WTC11 (cell line): Measurements from ENCODE around the gene C4BPA. TPM values are rescaled to one million over a fixed set of nuclear protein-coding genes. Genes with fewer than 3 reads are reported as not detected.

Experiments used
- ATAC-seq: fragments of 200-7000 bp; cut with Tn5 transposase; 2 replicates; pipeline ENCODE4 v1.10.0; 2021; ENCODE audit warnings: mild to moderate bottlenecking, moderate library complexity
- CTCF ChIA-PET: fragments of 300-600 bp; sonication (Branson Sonifier 250); formaldehyde crosslinking; loops from one replicate; lab custom pipeline; 2021; ENCODE audit warnings: antibody characterized with exemption; lab: Charles Lee
- POLR2A ChIA-PET: fragments of 350-600 bp; sonication (Branson Sonifier 250); formaldehyde crosslinking; loops from one replicate; lab custom pipeline; 2021; ENCODE audit warnings: antibody characterized with exemption; lab: Charles Lee
- DNase-seq: peaks from one replicate; pipeline ENCODE4 v3.0.0; 2021; ENCODE audit warnings: low spot score
- H3K27ac Mint-ChIP-seq: 2 replicates; pipeline ENCODE4 v1.8.0; 2021; ENCODE audit warnings: mixed read lengths
- H3K27me3 Mint-ChIP-seq: 2 replicates; pipeline ENCODE4 v1.8.0; 2021; ENCODE audit warnings: low read depth, mild to moderate bottlenecking, moderate library complexity, mixed read lengths
- H3K36me3 Mint-ChIP-seq: 2 replicates; pipeline ENCODE4 v1.8.0; 2021; ENCODE audit warnings: mixed read lengths
- H3K4me1 Mint-ChIP-seq: 2 replicates; pipeline ENCODE4 v1.8.0; 2022; ENCODE audit warnings: mixed read lengths
- H3K4me3 Mint-ChIP-seq: 2 replicates; pipeline ENCODE4 v1.8.0; 2021; ENCODE audit warnings: mild to moderate bottlenecking, moderate library complexity, mixed read lengths
- H3K9me3 Mint-ChIP-seq: 2 replicates; pipeline ENCODE4 v1.8.0; 2021; ENCODE audit warnings: mixed read lengths
- ATF1 ChIP-seq: sonication (generic); formaldehyde crosslinking; IDR thresholded peaks from 2 replicates; pipeline ENCODE4 v1.8.1; 2023; ENCODE audit warnings: mild to moderate bottlenecking, moderate library complexity, missing genetic modification reagents
- FOXK1 ChIP-seq: sonication (generic); formaldehyde crosslinking; IDR thresholded peaks from 2 replicates; pipeline ENCODE4 v1.8.0; 2022; ENCODE audit warnings: mild to moderate bottlenecking, moderate library complexity, missing genetic modification reagents
- GABPB1 ChIP-seq: sonication (generic); formaldehyde crosslinking; IDR thresholded peaks from 2 replicates; pipeline ENCODE4 v1.8.1; 2023; ENCODE audit warnings: mild to moderate bottlenecking, missing genetic modification reagents
- IRF2 ChIP-seq: sonication (generic); formaldehyde crosslinking; IDR thresholded peaks from 2 replicates; pipeline ENCODE4 v1.8.0; 2022; ENCODE audit warnings: low read depth, missing genetic modification reagents, borderline replicate concordance
- JAZF1 ChIP-seq: fragments of 250-450 bp; sonication (Bioruptor Pico); IDR thresholded peaks from 2 replicates; pipeline ENCODE4 v1.9.0; 2021; ENCODE audit warnings: moderate library complexity, mild to moderate bottlenecking, inconsistent platforms
- KAT7 ChIP-seq: sonication (generic); formaldehyde crosslinking; IDR thresholded peaks from 2 replicates; pipeline ENCODE4 v1.8.1; 2023; ENCODE audit warnings: missing genetic modification reagents, mild to moderate bottlenecking, borderline replicate concordance
- NFATC4 ChIP-seq: fragments of 250-450 bp; sonication (Bioruptor Pico); IDR thresholded peaks from 2 replicates; pipeline ENCODE4 v1.9.0; 2021; ENCODE audit warnings: mild to moderate bottlenecking
- NFE2L1 ChIP-seq: sonication (generic); formaldehyde crosslinking; IDR thresholded peaks from 2 replicates; pipeline ENCODE4 v1.8.1; 2023; ENCODE audit warnings: missing genetic modification reagents
- SMAD3 ChIP-seq: sonication (generic); formaldehyde crosslinking; IDR thresholded peaks from 2 replicates; pipeline ENCODE4 v1.8.0; 2022; ENCODE audit warnings: missing genetic modification reagents, mild to moderate bottlenecking, borderline replicate concordance
- SMAD4 ChIP-seq: sonication (generic); formaldehyde crosslinking; IDR thresholded peaks from 2 replicates; pipeline ENCODE4 v1.8.0; 2022; ENCODE audit warnings: mild to moderate bottlenecking, missing genetic modification reagents
- TCF7 ChIP-seq: sonication (generic); formaldehyde crosslinking; IDR thresholded peaks from 2 replicates; pipeline ENCODE4 v1.8.0; 2022; ENCODE audit warnings: mild to moderate bottlenecking, low read depth, missing genetic modification reagents, moderate library complexity
- TEAD1 ChIP-seq: sonication (generic); formaldehyde crosslinking; IDR thresholded peaks from 2 replicates; pipeline ENCODE4 v1.8.0; 2022; ENCODE audit warnings: mild to moderate bottlenecking, missing genetic modification reagents
- TEAD4 ChIP-seq: sonication (generic); formaldehyde crosslinking; IDR thresholded peaks from 2 replicates; pipeline ENCODE4 v1.8.0; 2022; ENCODE audit warnings: mild to moderate bottlenecking, missing genetic modification reagents
- ZNF317 ChIP-seq: sonication (generic); formaldehyde crosslinking; IDR thresholded peaks from 2 replicates; pipeline ENCODE4 v1.8.1; 2023; ENCODE audit warnings: low read depth, mild to moderate bottlenecking, moderate library complexity, missing genetic modification reagents, borderline replicate concordance
- ZNF423 ChIP-seq: fragments of 250-450 bp; sonication (Bioruptor Pico); IDR thresholded peaks from 2 replicates; pipeline ENCODE4 v2.1.2; 2022; ENCODE audit warnings: mild to moderate bottlenecking, moderate library complexity
- ZNF671 ChIP-seq: fragments of 250-450 bp; sonication (Bioruptor Pico); IDR thresholded peaks from 2 replicates; pipeline ENCODE4 v1.8.0; 2021; ENCODE audit warnings: mild to moderate bottlenecking
- total RNA-seq: library from RNA; stranded (reverse); gene quantifications from 3 replicates; pipeline ENCODE4 v1.2.3, GENCODE V29; 2021
- TF ChIP-seq, protein P1 (sequence below): sonication (generic); formaldehyde crosslinking; IDR thresholded peaks from 2 replicates; pipeline ENCODE4 v1.8.1; 2023; ENCODE audit warnings: mild to moderate bottlenecking, moderate library complexity, missing genetic modification reagents
- TF ChIP-seq, protein P2 (sequence below): sonication (generic); formaldehyde crosslinking; IDR thresholded peaks from 2 replicates; pipeline ENCODE4 v1.8.1; 2022; ENCODE audit warnings: missing genetic modification reagents, borderline replicate concordance
- TF ChIP-seq, protein P3 (sequence below): sonication (generic); formaldehyde crosslinking; IDR thresholded peaks from 2 replicates; pipeline ENCODE4 v1.8.1; 2022; ENCODE audit warnings: low read depth, missing genetic modification reagents, borderline replicate concordance
- TF ChIP-seq, protein P4 (sequence below): fragments of 250-450 bp; sonication (Bioruptor Pico); IDR thresholded peaks from 2 replicates; pipeline ENCODE4 v1.9.0; 2021; ENCODE audit warnings: mild to moderate bottlenecking, borderline replicate concordance
- TF ChIP-seq, protein P5 (sequence below): sonication (generic); formaldehyde crosslinking; IDR thresholded peaks from 2 replicates; pipeline ENCODE4 v1.8.1; 2022; ENCODE audit warnings: mild to moderate bottlenecking, moderate library complexity, missing genetic modification reagents
- TF ChIP-seq, protein P6 (sequence below): fragments of 250-450 bp; sonication (Bioruptor Pico); IDR thresholded peaks from 2 replicates; pipeline ENCODE4 v2.1.2; 2022; ENCODE audit warnings: mild to moderate bottlenecking, moderate library complexity

Gene C4BPA
- total RNA-seq, 1 experiment from 2014 or later = 0.39 TPM

DNA sequence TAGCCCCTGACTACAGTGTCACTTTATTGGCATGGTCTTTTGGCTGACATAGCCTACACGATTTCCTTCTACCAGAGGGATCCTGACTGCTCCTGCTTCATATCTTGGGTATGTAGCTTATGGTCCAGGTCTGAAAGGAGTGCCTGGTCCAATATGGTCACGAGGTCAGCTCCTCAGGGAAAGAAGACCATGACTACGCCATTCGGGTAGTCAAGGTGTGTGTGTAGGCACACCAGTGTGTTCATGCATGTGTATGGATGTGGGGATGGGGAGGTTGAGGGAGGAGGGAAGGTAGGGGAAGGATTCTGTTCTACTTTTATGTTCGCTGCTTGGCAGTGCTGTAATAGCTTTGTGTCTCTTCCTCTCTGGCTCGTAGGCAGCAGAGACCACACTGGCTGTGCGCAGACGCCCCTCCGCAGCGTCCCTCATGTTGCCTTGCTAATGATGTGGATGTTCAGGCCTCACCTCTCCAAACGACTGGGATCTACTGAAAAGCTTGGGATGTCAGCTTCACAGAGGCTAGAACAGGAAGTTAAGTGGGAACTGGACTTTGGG lies 25.4 kb upstream of the C4BPA start (continued):
- no peak for TF ChIP-seq KAT7 (CRISPR knock-in tag)
- TF ChIP-seq NFE2L1 (CRISPR knock-in tag) = no peak
- TF ChIP-seq SMAD4 (CRISPR knock-in tag) = no peak
- TF ChIP-seq ZNF671 (CRISPR knock-in tag) = no peak
- no peak for TF ChIP-seq ZNF423

DNA sequence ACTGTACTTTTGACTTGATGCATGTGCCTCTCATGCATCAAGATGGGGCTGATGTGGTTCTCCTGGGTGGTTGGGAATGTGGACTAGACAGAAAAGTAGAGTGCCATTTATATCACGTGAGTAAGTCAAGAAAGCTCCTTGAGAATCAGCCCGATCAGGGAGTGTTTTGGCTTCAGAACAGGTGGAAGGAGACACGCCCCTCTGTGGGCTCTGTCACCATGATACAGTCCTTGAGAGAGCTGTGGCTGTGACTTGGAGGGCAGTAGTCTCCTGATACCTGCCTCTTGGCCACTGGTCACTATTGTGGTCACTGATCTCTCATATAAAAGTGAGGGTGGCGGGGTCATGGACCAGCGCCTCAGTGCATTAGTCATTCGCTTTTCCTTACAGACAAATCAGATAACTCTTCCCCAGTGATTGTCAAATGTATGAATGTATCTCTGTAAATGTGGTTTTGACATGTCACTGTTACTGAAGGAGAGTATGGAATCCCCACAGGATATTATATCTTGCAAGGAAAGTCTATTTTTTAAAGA lies 24.3 kb upstream of the C4BPA start:
- Mint-ChIP-seq H3K27me3 (no peaks in the 10 kb centered on the region), H3K4me3 (no peak overlapping the region), H3K9me3 (no peaks in the 10 kb centered on the region), H3K27ac (no peak overlapping the region), H3K4me1 (peaks cover 17% of the 10 kb centered on the region), H3K36me3 (0 out of 2 replicates have a peak, but pooled peaks cover under 1% of the 10 kb centered on the region)
- no peak for ATAC-seq
- DNase-seq = no peak
- no peak for TF ChIP-seq TCF7 (CRISPR knock-in tag)
- TF ChIP-seq ZNF317 (CRISPR knock-in tag) = no peak
- TF ChIP-seq, protein P1, sequence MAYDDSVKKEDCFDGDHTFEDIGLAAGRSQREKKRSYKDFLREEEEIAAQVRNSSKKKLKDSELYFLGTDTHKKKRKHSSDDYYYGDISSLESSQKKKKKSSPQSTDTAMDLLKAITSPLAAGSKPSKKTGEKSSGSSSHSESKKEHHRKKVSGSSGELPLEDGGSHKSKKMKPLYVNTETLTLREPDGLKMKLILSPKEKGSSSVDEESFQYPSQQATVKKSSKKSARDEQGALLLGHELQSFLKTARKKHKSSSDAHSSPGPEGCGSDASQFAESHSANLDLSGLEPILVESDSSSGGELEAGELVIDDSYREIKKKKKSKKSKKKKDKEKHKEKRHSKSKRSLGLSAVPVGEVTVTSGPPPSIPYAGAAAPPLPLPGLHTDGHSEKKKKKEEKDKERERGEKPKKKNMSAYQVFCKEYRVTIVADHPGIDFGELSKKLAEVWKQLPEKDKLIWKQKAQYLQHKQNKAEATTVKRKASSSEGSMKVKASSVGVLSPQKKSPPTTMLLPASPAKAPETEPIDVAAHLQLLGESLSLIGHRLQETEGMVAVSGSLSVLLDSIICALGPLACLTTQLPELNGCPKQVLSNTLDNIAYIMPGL (CRISPR knock-in tag) = no peak
- TF ChIP-seq TEAD1 = no peak
- TF ChIP-seq ZNF423 = no peak
- ChIA-PET CTCF (interaction anchor here (1.0 to 2.0 kb wide), 2 partner anchors 27 to 420 kb away, joined by 3 to 6 read pairs; partner anchors contain the start of gene PFKFB2), POLR2A (no interaction called here)

DNA sequence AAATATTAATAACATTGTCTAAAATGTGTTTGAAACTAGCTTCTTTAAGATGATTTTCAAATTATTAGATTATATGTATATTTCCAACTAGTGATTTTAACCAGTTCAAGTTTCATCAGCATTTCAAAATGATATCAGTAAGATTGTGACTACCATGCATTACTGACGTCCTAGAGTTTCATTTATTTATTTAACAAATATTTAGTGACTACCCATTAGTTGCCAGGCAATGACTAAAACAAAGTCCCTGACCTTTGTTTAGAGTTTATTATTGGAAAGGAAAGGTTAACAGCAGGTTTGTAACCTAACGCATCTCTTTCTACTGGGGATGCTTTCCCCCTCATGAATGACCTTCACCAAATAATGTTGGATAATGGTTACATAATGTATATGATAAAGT lies 22.9 kb upstream of the C4BPA start:
- no peaks in the 10 kb centered on the region for H3K9me3 Mint-ChIP-seq
- peaks cover 27% of the 10 kb centered on the region for H3K4me1 Mint-ChIP-seq
- DNase-seq (no peak), ATAC-seq (no peak)
- H3K36me3 Mint-ChIP-seq = no peaks in the 10 kb centered on the region
- H3K27me3 Mint-ChIP-seq = no peaks in the 10 kb centered on the region
- CTCF ChIA-PET = no interaction called here
- H3K27ac Mint-ChIP-seq = no peak overlapping the region
- no peak overlapping the region for H3K4me3 Mint-ChIP-seq
- POLR2A ChIA-PET = no interaction called here
- TF ChIP-seq ATF1 (CRISPR knock-in tag) (no peak), GABPB1 (CRISPR knock-in tag) (no peak), FOXK1 (no peak), SMAD3 (CRISPR knock-in tag) (no peak), TEAD4 (no peak), IRF2 (CRISPR knock-in tag) (no peak), JAZF1 (CRISPR knock-in tag) (no peak), ZNF317 (CRISPR knock-in tag) (no peak), NFATC4 (CRISPR knock-in tag) (no peak)
- TF ChIP-seq, protein P2, sequence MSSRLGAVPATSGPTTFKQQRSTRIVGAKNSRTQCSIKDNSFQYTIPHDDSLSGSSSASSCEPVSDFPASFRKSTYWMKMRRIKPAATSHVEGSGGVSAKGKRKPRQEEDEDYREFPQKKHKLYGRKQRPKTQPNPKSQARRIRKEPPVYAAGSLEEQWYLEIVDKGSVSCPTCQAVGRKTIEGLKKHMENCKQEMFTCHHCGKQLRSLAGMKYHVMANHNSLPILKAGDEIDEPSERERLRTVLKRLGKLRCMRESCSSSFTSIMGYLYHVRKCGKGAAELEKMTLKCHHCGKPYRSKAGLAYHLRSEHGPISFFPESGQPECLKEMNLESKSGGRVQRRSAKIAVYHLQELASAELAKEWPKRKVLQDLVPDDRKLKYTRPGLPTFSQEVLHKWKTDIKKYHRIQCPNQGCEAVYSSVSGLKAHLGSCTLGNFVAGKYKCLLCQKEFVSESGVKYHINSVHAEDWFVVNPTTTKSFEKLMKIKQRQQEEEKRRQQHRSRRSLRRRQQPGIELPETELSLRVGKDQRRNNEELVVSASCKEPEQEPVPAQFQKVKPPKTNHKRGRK (CRISPR knock-in tag) = no peak
- TF ChIP-seq, protein P3, sequence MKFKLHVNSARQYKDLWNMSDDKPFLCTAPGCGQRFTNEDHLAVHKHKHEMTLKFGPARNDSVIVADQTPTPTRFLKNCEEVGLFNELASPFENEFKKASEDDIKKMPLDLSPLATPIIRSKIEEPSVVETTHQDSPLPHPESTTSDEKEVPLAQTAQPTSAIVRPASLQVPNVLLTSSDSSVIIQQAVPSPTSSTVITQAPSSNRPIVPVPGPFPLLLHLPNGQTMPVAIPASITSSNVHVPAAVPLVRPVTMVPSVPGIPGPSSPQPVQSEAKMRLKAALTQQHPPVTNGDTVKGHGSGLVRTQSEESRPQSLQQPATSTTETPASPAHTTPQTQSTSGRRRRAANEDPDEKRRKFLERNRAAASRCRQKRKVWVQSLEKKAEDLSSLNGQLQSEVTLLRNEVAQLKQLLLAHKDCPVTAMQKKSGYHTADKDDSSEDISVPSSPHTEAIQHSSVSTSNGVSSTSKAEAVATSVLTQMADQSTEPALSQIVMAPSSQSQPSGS (CRISPR knock-in tag) = no peak
- TF ChIP-seq, protein P4, sequence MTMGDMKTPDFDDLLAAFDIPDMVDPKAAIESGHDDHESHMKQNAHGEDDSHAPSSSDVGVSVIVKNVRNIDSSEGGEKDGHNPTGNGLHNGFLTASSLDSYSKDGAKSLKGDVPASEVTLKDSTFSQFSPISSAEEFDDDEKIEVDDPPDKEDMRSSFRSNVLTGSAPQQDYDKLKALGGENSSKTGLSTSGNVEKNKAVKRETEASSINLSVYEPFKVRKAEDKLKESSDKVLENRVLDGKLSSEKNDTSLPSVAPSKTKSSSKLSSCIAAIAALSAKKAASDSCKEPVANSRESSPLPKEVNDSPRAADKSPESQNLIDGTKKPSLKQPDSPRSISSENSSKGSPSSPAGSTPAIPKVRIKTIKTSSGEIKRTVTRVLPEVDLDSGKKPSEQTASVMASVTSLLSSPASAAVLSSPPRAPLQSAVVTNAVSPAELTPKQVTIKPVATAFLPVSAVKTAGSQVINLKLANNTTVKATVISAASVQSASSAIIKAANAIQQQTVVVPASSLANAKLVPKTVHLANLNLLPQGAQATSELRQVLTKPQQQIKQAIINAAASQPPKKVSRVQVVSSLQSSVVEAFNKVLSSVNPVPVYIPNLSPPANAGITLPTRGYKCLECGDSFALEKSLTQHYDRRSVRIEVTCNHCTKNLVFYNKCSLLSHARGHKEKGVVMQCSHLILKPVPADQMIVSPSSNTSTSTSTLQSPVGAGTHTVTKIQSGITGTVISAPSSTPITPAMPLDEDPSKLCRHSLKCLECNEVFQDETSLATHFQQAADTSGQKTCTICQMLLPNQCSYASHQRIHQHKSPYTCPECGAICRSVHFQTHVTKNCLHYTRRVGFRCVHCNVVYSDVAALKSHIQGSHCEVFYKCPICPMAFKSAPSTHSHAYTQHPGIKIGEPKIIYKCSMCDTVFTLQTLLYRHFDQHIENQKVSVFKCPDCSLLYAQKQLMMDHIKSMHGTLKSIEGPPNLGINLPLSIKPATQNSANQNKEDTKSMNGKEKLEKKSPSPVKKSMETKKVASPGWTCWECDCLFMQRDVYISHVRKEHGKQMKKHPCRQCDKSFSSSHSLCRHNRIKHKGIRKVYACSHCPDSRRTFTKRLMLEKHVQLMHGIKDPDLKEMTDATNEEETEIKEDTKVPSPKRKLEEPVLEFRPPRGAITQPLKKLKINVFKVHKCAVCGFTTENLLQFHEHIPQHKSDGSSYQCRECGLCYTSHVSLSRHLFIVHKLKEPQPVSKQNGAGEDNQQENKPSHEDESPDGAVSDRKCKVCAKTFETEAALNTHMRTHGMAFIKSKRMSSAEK (CRISPR knock-in tag) = no peak
- TF ChIP-seq, protein P5, sequence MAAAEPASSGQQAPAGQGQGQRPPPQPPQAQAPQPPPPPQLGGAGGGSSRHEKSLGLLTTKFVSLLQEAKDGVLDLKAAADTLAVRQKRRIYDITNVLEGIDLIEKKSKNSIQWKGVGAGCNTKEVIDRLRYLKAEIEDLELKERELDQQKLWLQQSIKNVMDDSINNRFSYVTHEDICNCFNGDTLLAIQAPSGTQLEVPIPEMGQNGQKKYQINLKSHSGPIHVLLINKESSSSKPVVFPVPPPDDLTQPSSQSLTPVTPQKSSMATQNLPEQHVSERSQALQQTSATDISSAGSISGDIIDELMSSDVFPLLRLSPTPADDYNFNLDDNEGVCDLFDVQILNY (CRISPR knock-in tag) = no peak
- TF ChIP-seq, protein P6, sequence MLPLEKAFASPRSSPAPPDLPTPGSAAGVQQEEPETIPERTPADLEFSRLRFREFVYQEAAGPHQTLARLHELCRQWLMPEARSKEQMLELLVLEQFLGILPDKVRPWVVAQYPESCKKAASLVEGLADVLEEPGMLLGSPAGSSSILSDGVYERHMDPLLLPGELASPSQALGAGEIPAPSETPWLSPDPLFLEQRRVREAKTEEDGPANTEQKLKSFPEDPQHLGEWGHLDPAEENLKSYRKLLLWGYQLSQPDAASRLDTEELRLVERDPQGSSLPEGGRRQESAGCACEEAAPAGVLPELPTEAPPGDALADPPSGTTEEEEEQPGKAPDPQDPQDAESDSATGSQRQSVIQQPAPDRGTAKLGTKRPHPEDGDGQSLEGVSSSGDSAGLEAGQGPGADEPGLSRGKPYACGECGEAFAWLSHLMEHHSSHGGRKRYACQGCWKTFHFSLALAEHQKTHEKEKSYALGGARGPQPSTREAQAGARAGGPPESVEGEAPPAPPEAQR = no peak
